K562 (cell line): Measurements from ENCODE around the gene BFSP2. TPM values are rescaled to one million over a fixed set of nuclear protein-coding genes. Genes with fewer than 3 reads are reported as not detected.
A peak's percentile ranks its signal among the peaks of the same experiment; 100 is the strongest.

Experiments
- CBFA2T3 ChIP-seq: fragments of 450-650 bp; IDR thresholded peaks from 2 replicates; pipeline ENCODE4 v1.6.1; 2017
- CEBPG ChIP-seq, 3 experiments: fragments of 200-800 bp in 1 of 3; sonication (Bioruptor generic) in 1 of 3; sonication (generic) in 1 of 3; formaldehyde crosslinking in 1 of 3; IDR thresholded peaks in 2 of 3; conservative IDR thresholded peaks in 1 of 3; 2 replicates each; pipeline versions ENCODE4 v1.6.1 to v1.8.0; 2016 to 2022; ENCODE audit warnings: missing compliant biosample characterization in 2 of 3, missing genetic modification characterization in 2 of 3, mild to moderate bottlenecking in 1 of 3, missing genetic modification reagents in 1 of 3
- CEBPZ ChIP-seq: fragments of 150-350 bp; IDR thresholded peaks from 2 replicates; pipeline ENCODE4 v1.6.1; 2014; ENCODE audit warnings: low read depth, mild to moderate bottlenecking, low read length, borderline replicate concordance
- EP300 ChIP-seq: IDR thresholded peaks from 2 replicates; pipeline ENCODE4 v1.6.1; 2012; ENCODE audit warnings: low read length, improper control_type of control experiment
- ESRRA ChIP-seq: fragments of 450-650 bp; IDR thresholded peaks from 2 replicates; pipeline ENCODE4 v1.6.1; 2014; ENCODE audit warnings: low read depth, mild to moderate bottlenecking, moderate library complexity, borderline replicate concordance
- HDAC8 ChIP-seq: fragments of 450-650 bp; IDR thresholded peaks from 2 replicates; pipeline ENCODE4 v1.6.1; 2016; ENCODE audit warnings: mild to moderate bottlenecking, missing genetic modification characterization, moderate library complexity, missing compliant biosample characterization
- MEIS2 ChIP-seq: fragments of 450-650 bp; IDR thresholded peaks from 2 replicates; pipeline ENCODE4 v1.6.1; 2014; ENCODE audit warnings: mild to moderate bottlenecking; ENCODE audit not compliant: partially characterized antibody
- PML ChIP-seq: IDR thresholded peaks from 2 replicates; pipeline ENCODE4 v1.6.1; 2012; ENCODE audit warnings: low read length, inconsistent platforms
- PRPF4 ChIP-seq: fragments of 200-400 bp; formaldehyde crosslinking; IDR thresholded peaks from one replicate; pipeline ENCODE4 v1.6.1; 2017; ENCODE audit warnings: low read length, low read depth, mild to moderate bottlenecking; ENCODE audit not compliant: insufficient read depth, poor library complexity, severe bottlenecking
- RCOR1 ChIP-seq, 2 experiments: IDR thresholded peaks; 2 replicates each; pipeline ENCODE4 v1.6.1; 2012; ENCODE audit warnings: low read depth in 2 of 2, low read length in 2 of 2, borderline replicate concordance in 1 of 2, improper control_type of control experiment in 1 of 2
- RFX5 ChIP-seq: IDR thresholded peaks from 2 replicates; pipeline ENCODE4 v1.6.1; 2011; ENCODE audit warnings: low read depth, mild to moderate bottlenecking, improper control_type of control experiment, low read length
- STAT5A ChIP-seq: IDR thresholded peaks from 2 replicates; pipeline ENCODE4 v1.6.1; 2012; ENCODE audit warnings: low read length, inconsistent platforms, borderline replicate concordance
- TEAD1 ChIP-seq, 2 experiments: fragments of 450-650 bp in 1 of 2; sonication (generic) in 1 of 2; formaldehyde crosslinking; IDR thresholded peaks; 2 replicates each; pipeline versions ENCODE4 v1.4.0 to v1.8.0; 2020 to 2022; ENCODE audit warnings: mild to moderate bottlenecking in 2 of 2, missing genetic modification reagents in 1 of 2
- VEZF1 ChIP-seq: fragments of 200-800 bp; sonication (Bioruptor generic); IDR thresholded peaks from 2 replicates; pipeline ENCODE4 v1.6.1; 2017; ENCODE audit warnings: missing genetic modification characterization, missing compliant biosample characterization
- ZBTB11 ChIP-seq, 3 experiments: fragments of 200-800 bp in 1 of 3; fragments of 250-450 bp in 1 of 3; fragments of 450-650 bp in 1 of 3; sonication (Bioruptor Pico) in 1 of 3; sonication (Bioruptor generic) in 1 of 3; formaldehyde crosslinking in 1 of 3; IDR thresholded peaks; 2 replicates each; pipeline versions ENCODE4 v1.6.1 to v1.8.0; 2016 to 2022; ENCODE audit warnings: mild to moderate bottlenecking in 2 of 3, missing genetic modification characterization in 2 of 3, missing compliant biosample characterization in 1 of 3, moderate library complexity in 1 of 3
- ZSCAN32 ChIP-seq: fragments of 450-650 bp; formaldehyde crosslinking; IDR thresholded peaks from 2 replicates; pipeline ENCODE4 v1.4.0; 2020; ENCODE audit warnings: mild to moderate bottlenecking, moderate library complexity
- polyA plus RNA-seq, 8 experiments: library from polyadenylated mRNA; depleted of rRNA in 4 of 8; stranded (reverse) in 5 of 8; unstranded in 3 of 8; fragments of >200 nt; fragmentation: Nextera tagmentation in 2 of 8; fragmentation: Illumina TruSeq in 1 of 8; extraction: Ambion mirVana in 2 of 8; extraction: Trizol in 1 of 8; gene quantifications; 2 replicates each; pipeline versions ENCODE4 v1.2.1 to v1.2.3, GENCODE V29; 2011 to 2014; ENCODE audit warnings: inconsistent platforms in 1 of 8, missing spikeins in 1 of 8
- total RNA-seq, 7 experiments: library from RNA; depleted of rRNA in 6 of 7; stranded (reverse); fragments of >200 nt in 6 of 7; fragmentation: Illumina TruSeq in 2 of 7; extraction: Trizol in 2 of 7; gene quantifications; 2 replicates each; pipeline versions ENCODE4 v1.2.1 to v1.2.3, GENCODE V29; 2011 to 2021; ENCODE audit warnings: low replicate concordance in 1 of 7
- TF ChIP-seq, protein P1 (sequence below): fragments of 450-650 bp; conservative IDR thresholded peaks from 2 replicates; pipeline ENCODE4 v1.6.1; 2016; ENCODE audit warnings: missing genetic modification characterization, low read depth, mild to moderate bottlenecking, missing compliant biosample characterization, moderate library complexity

The BFSP2 gene
- total and polyA plus RNA-seq, 9 of the 15 experiments (the other 6 are each of a cell fraction or from before 2014, with no cell fraction given): not detected

- TF ChIP-seq ZBTB11 (CRISPR knock-in tag; IDR thresholded peaks at IDR 0.05) (0 out of 6 replicates have a peak, but pooled peaks of 1 of the 3 experiments have one; percentile 25), MEIS2 (peak; percentile 93), TEAD1 (CRISPR knock-in tag; IDR thresholded peaks at IDR 0.05) (0 out of 4 replicates have a peak, but pooled peaks of 1 of the 2 experiments have one; percentile 50), CBFA2T3 (peak; percentile 83), HDAC8 (tag) (no peak), STAT5A (peak; percentile 39; the same call in 1 of the 2 replicates), ZSCAN32 (CRISPR knock-in tag) (no peak), CEBPG (CRISPR knock-in tag; IDR thresholded peaks at IDR 0.05) (no peak), CEBPG (tag; conservative IDR thresholded peaks at IDR 0.05 in 1 of 2, IDR thresholded peaks at IDR 0.05 in 1 of 2) (peak; percentile 28 to 49; a peak in 2 of 4 replicates), ESRRA (peak; percentile 82; the same call in 1 of the 2 replicates), VEZF1 (CRISPR knock-in tag) (peak; percentile 33; the same call in 1 of the 2 replicates), CEBPZ (no peak), PML (peak; percentile 73; the same call in 1 of the 2 replicates), RCOR1 (IDR thresholded peaks at IDR 0.05; ENCODE audit: borderline replicate concordance in 1 of 2, low read depth in 2 of 2, low read length in 2 of 2) (peak in 1 of 2 experiments; percentile 90; a peak in 2 of 4 replicates), EP300 (peak; percentile 29; the same call in 1 of the 2 replicates), RFX5 (no peak), PRPF4 (no peak)
- TF ChIP-seq, protein P1, sequence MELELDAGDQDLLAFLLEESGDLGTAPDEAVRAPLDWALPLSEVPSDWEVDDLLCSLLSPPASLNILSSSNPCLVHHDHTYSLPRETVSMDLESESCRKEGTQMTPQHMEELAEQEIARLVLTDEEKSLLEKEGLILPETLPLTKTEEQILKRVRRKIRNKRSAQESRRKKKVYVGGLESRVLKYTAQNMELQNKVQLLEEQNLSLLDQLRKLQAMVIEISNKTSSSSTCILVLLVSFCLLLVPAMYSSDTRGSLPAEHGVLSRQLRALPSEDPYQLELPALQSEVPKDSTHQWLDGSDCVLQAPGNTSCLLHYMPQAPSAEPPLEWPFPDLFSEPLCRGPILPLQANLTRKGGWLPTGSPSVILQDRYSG (tag): no peak
Measured at GRCh38 chr3:133455960-133456359, 56.1 kb downstream of the BFSP2 start (continued).
